GM21717 (cell line): ENCODE results near the gene CUX1.

Experiments
- ATAC-seq: cut with Tn5 transposase; IDR thresholded peaks from one replicate; pipeline ENCODE4 v1.9.1; 2021; ENCODE audit warnings: mild to moderate bottlenecking, moderate library complexity; ENCODE audit not compliant: unreplicated experiment

CUX1 gene

DNA sequence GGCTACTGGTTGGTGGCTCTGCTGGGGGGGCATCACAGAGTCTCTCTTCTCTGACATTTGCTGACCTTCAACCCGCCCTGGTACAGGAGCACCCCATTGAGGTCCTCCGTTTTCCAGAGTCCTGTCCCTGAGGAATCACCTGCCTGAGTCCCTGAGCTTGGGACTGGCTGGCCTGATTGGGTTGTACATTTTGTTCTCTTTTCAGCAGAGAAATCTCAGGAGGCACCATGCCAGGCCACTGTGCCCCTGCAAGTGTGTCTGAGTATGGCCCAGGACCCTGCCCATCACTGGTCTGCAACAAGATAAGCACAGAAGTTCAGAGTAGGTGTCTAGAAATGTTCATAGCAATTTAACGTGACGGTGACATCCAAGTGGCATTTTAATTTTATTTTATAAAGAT is 131.2 kb downstream of the CUX1 start:
- no peak for ATAC-seq

DNA sequence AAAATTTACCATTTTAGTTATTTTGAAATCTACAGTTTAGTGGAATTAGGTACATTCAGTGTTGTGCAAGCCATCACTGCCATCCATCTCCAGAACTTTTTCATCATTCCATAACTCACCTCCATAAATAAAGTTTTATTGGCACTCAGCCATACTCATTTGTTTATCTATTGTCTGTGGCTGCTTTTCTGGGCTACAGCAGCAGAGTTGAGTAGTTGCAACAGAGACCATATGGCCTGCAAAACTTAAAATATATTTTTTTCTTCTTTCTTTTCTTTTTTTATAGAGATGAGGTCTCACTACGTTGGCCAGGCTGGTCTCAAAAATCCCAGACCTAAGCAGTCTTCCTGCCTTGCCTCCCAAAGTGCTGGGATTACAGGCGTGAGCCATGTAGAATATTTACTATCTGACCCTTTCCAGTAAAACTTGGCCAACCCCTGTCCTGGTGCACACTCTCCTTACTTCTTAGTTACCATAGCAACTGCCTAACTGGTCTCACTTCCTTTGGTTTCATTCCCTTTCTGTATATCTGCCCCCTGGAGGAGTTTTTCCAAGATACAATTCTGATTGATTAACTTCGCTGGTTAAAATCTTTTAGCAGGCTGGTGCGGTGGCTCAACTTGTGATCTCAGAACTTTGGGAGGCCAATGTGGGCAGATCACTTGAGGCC is 133.2 kb downstream of the CUX1 start:
- no peak for ATAC-seq

DNA sequence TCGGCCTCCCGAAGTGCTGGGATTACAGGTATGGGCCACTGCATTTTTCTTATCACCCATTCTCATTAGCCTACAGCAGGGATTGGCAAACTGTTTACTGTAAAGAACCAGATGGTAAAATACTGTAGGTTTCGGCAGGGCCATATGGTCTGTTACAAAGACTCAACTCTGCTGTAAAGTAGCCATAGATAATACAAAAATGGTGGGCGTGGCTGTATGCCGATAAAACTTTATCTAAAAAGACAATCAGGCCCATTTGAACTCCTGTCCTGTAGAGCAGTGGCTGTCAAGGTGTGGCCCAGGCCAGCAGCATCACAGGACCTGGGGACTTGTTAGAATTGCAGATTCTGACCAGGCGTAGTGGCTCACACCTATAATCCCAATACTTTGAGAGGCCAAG is 134.3 kb downstream of the CUX1 start:
- no peak for ATAC-seq

DNA sequence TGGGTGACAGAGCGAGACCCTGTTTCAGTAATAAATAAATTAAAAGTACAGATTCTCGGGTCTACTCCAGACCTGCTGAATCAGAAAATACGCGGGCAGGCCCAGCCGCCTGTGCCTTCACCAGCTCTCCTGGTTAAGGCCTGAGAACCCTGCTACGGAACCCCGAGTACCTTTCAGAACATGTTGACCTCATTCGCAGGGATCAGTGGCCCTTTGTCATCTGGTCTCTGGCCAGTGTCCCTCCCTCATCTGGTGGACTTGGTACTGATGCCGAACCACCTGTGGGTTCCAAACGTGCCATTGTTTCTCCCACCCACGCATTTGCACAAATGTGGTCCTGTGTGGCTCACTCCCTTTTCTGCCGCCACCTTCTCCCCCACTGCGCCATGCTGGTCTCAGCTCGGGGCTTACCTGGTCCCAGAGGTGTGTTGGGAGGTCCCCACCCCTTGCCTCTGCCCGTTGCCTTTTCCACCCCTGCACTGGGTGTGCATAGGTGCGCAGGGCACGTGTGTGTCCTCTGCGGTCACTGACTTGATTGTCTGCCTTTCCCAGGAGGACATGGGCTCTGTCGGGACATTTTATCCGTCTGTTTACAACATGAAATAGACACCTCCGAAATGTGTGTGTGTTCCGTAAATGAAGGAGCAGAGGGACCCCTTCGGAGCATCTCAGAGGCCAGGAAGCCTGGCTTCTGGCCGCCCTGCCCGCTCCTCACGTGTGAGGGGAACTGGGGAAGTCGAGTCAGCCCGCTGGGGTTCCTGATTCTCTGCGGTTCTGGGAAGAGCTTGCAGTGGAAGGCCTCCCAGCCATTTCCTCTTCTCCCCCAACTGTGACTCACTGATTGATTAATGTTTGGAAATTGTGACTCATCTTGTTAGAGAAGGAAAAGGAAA is 135.2 kb downstream of the CUX1 start:
- no peak for ATAC-seq

DNA sequence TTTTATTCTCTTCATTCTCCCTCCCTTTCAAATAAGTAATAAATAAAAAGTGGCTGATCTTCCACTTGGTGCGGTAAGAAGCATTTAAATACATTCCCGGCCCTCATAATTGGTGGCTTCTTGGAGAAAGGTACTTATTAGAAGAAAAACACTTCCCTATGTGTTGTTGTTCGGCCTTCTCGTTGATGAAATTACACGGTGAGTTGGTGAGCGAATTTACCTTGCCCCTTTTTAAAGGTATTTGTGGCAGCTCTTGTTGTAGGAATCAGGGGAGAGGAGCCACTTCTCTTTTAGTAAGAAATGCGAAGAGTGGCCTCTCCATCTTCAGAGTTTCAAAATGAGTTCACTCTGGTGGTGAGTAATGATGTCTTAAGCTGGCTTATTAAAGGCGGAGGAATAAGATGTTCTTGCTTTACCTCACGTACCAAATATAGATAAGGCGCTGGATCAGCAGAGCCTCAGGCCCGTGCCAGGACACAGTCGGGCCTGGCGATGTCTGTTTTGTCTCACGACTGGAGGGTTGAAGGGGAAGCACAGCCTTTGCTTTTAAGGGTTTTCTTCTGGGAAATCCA is 135.9 kb downstream of the CUX1 start:
- peak; percentile 46 for ATAC-seq

DNA sequence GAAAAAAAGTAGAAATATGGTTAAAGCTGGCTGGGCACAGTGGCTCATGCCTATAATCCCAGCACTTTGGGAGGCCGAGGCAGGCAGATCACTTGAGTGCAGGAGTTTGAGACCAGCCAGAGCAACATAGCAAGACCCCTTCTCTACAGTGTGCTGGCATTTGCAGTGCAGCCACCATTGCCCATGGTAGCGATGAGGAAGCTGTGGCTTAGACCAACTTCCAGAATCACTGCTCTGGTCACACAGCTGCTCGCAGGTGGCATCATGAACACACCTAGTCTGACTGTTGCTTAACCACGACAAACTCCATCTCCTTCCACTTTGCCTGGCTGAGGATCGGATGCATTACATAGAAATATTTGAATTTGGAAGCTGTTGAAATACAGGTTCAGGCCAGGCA is 137.1 kb downstream of the CUX1 start:
- no peak for ATAC-seq

DNA sequence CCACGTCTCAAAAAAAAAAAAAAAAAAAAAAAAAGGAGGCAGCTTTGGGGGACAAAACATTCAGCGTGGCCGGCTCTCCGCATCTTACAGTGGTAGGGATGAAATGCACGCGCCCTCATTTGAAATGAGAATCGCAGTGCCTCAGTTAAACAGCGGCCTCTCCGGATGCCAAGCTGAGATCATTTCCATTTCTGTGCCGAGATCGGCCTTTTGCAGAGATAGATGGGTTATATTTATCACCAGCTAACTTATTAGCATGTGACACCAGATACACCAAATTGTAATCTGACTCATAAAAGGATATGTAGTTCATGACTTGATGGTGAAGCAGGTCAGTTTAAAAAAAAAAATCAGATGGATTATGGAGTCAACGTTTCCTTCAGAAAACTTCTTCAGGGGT is 138.7 kb downstream of the CUX1 start:
- no peak for ATAC-seq

DNA sequence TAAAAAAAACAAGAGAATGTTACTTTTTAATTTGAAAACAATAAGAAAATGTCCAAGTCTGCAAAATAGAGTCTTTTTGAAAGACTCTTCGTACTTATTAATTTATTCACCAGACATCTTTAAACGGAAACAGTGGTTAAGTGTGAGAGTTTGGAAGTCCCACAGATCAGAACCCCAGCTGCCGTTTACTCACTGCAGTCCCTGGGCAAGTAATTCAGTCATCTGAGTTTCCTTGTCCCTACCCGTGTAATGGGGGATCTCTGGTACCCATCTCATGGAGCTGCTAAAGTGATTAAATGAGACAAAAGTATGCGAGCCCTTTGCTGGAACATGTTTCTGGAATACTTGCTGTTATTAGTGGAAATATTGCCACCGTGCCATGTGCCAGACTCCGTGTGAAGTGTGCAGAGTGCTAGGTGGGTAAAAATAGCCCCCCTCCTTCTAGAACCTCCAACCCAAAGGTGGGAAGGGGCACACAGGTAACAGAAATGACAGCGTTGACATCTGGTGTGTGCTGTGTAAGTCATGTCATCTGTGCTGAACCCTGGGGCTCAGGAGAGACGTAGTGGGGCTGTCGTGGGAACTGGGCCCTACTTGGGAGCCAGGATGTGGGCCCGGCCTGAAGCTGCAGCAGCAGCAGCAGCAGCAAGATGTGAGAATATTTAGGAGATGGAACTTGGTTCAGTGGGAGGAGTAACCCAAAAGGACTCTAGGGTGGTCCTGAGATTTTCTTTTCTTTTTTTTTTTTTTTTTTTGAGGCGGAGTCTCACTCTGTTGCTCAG is 140.5 kb downstream of the CUX1 start:
- no peak for ATAC-seq

DNA sequence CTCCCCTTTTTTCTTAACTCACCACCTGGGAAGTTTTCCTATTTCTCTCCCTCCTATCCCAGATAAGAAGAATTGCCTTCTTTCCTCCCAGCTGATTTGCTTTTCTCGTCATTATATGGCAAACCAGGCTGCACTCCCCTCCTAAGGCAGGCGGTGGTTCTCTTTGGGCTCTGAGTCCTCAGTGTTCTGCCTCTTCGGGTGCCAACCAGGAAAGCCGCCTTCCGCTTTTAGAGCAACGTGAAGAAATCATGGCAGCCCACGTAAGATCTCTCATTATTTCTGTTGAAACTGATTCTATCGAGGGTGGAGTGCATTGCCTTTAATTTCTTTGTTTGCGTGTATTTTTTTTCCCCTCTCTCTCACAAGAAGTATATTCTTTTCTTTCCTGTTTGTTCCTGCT is 141.9 kb downstream of the CUX1 start:
- no peak for ATAC-seq

DNA sequence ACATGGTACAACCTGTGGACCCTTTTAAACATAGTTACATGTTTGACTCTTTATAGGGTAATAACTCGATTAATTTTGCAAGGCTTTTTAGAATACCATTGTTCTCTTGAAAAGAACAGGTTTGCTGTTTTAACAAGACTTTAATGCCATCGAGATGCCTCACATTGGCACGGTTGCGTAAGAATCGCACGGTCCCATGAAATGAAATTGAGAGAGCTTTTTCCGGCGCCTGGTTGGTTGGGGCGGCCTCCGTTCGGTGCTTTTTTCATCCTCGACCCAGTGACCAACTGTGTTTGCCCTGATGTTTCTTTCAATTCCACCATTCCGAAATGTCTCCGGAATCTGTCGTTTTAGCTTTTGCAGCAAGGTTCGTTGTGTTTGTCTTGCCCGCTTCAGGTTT is 142.4 kb downstream of the CUX1 start:
- no peak for ATAC-seq

DNA sequence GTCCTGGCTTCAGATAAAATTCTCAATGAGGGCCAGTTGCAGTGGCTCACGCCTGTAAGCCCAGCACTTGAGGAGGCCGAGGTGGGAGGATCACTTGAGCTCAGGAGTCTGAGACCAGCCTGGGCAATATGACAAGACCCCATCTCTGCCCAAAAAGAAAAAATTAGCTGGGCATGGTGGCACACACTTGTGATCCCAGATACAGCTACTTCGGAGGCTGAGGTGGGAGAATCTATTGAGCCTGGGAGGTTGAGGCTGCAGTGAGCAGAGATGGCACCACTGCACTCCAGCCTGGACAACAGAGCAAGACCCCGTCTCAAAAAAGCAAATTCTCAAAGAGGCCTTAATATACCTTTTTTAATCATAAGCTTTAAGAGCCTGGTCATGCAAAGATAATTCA is 142.9 kb downstream of the CUX1 start:
- no peak for ATAC-seq

DNA sequence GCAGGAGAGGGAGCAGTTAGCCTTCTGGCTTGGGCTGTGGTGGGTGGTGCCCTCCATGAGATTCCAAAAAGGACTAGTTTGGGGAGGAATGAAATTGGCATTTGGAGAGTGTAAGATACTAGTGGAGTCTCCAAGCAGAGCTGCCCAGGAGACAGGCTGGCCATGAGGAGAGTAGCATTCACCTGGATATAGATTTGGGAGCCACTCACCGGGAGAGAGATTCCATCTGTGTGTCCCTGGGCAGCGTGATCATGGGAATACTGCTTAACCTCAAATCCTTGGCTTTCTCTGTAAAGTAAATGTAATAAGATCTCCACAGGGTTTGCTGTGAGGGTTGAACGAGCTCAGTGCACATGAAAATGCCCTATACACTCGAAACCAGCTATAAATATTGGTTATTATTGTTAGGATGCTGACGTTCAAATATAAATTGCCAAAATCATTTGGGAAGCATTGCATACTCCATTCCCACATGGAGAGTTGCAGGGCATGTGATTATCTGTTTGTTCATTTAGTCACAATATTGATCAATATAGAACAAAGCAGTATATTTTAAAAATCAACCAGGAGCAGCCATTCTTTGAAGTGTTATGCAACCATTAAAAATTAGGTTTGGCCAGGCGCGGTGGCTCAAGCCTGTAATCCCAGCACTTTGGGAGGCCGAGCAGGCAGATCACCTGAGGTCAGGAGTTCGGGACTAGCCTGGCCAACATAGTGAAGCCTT is 143.7 kb downstream of the CUX1 start:
- no peak for ATAC-seq

DNA sequence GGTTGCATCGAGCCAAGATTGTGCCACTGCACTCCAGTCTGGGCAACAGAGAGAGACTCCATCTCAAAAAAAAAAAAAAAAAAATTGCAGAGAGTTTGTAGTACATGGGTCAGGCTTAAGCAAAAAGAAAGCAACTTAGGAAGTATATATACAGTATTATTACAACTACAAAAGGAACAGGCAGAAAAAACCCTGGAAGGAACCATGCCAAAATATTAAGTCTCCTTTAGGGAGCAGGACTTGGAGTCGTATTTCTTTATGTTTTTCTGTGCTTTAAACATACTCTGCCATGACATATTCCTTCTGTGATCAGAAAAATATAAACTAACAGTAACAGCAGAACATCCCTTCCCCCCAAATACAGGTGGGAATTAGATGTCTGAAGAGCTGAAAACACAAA is 144.4 kb downstream of the CUX1 start:
- no peak for ATAC-seq

DNA sequence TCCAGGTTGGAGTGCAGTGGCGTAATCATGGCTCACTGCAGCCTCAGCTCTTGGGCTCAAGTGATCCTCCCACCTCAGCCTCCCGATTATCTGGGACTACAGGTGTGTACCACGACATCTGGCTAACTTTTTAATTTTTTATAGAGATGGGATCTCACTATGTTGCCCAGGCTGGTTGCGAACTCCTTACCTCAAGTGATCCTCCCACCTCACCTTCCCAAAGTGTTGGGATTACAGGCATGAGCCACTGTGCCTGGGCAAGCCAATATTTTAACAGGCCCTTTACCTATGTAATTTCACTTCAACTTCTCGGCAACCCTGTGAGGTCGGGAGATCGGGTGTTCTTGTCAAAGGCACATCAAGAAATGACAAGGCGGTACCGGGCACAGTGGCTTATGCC is 146.3 kb downstream of the CUX1 start:
- ATAC-seq: no peak

DNA sequence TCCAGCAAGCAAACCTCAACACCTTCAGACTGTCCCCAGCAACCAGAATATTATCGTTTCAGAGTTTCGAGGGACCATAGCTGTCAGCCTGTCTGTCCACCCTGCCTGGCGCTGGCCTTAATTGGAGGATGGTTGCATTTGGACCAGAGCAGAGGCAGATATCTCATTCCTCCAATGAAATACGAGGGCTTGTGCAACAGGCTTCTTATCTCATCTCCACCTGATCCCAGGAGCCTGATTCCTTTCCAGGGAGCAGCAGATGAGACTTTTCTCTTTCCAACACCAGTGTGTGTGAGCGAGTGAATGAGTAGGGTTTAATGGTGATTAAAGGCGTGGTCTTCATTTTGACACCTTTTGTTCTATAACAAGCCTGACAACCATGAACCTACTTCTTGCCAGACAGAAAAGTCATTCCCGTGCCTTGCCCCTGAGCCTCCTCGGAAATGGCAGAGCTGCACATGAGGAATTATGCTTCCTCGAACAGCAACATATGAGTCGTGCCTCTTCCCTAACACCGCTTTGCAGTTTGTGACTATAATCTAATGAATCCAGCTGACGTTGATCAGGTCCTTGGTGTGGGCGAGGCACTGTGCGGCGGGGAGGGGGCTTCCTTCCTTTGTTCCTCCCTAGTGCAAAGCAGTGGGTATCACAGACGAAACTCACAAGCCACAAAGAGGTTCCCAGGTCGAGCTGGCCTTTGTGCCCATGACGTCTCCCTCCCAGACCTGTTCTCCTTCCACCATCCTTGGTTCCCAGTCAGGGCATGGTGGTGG is 147.4 kb downstream of the CUX1 start:
- no peak for ATAC-seq

DNA sequence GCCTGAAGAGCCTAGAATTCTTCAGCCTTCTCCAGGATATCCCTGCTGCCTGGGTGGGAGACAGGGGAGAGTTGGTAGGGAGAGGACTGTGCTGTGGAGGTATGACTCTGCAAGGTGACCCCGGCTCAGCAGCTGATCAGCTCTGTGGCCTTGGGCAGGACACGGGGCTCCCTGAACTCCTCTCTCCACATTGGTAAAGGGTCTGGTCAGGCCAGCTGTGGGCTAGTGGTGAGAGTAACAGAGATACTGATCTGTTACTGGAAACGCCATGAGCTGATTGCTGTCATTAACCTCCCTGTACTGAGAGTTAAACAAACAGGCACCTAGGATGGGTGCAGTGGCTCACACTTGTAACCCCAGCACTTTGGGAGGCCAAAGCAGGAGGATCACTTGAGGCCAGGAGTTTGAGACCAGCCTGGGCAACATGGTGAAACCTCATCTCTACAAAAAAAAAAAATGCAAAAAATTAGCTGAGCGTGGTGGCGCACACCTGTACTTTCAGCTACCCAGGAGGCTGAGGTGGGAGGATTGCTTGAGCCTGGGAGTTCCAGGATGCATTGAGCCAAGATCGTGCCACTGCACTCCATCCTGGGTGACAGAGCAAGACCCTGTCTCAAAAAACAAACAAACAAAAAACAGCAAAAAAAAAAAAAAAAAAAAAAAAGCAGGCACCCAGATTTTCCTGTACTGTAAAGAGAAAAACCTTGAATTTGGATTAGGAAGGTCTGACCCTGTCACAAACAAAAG is 151.5 kb downstream of the CUX1 start:
- ATAC-seq: no peak

DNA sequence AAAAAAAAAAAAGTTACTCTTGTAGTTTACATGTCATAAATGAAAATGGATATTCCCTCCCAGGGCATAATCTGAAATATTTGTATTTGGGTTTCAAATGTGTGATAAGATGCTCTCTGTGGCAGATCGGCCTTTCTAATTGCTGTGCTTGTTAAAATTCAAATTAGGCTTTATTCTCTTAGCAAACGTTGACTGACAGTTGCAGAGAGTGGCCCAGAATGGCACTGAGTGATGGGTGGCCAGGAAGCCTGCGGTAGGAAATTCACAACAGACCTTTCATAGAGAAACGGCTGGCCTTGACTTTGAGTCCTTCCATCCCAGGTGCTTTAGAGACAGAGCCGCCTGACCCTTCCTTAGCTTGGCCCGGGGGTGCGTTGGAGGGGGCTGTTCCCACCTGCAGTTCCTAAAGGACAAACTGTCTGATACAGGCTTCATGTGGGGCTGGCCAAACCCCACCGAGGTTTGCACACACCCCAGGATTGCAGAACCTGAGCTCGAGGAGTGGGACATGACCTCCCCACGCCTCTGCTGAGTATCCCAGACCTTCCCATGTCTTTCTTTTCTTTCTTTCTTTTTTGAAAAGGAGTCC is 152.7 kb downstream of the CUX1 start:
- ATAC-seq: no peak

DNA sequence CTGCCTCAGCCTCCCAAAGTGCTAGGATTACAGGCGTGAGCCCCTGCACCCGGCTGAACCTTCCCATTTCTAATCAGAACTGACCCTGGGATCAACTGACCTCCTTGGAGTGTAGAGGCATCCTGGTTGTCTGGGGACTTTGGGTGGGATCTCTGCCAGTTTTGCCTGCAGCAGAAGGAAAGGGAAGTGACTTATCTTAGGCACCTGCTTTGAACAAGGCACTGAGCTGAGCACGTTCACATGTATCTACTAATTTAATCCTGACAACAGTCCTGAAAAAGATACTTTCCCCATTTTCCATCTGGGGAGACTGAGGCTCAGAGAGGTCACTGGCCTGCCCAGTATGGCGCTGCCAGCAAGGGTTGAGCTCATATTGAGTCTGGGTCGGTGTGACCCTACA is 153.4 kb downstream of the CUX1 start:
- ATAC-seq: no peak

DNA sequence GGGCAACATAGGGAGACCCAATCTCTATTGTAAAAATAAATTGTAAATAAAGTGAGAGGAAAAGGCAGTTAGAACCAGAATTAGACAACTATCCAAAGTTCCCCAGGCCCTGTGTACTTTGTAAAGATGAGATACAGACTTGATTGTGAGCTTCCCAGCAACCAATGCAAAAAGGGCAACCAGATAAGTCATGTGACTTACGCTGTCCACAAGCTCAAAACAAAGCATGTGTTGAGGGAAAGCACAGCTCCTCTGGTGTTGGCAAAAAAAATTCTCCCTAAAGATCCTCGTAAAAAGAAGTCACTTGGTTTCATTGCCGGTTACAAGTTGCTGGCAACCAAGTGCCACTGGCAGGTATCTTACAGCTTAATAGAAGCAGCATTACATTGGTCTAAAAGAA is 154.0 kb downstream of the CUX1 start:
- no peak for ATAC-seq
